ENCODE data around the gene DNASE1L3. TPM values are rescaled to one million over a fixed set of nuclear protein-coding genes. Genes with fewer than 3 reads are reported as not detected.

DNASE1L3 gene
- total and polyA plus RNA-seq, 2 of the 8 experiments (the other 6 are each of a cell fraction or from before 2014, with no cell fraction given) = not detected

DNA sequence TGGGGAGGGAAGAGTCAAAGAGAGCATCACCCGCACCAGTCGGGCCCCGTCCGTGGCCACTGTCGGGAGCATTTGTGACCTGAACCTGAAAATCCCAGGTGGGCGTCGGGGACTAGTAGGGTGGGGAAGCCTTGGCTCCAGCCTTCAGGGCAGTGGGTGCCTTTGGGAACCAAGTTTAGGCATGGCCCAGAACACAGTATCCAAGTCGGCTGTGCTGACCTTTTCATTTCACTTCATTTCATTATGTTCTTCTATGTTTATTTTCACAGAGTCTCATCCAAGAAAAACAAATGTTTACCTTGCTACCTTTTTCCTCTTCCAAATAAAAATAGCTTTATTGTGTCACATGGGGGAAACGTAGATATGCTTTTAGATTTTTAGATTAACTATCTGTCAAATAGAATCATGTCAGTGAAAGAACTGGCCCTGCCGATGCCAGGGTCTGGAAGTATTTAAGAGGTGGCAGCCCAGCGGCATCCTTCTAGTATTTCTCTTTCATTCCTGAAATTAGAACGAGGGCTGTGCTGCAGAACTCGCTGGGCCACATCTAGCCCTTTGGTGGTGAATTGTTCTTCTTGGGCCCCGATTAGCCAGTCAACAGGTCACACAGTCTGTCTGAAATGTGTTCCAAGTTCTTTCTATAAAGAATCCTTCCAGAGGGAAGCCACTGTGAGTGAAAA lies 60.5 kb downstream of the DNASE1L3 start (continued):
- TF ChIP-seq SUZ12 (IDR thresholded peaks at IDR 0.05; ENCODE audit: low read length) (no peak), HDAC6 (IDR thresholded peaks at IDR 0.05; ENCODE audit: low read depth, low read length) (no peak)

Data from H1 (cell line).